ENCODE measurements around the gene SYNJ2. TPM values are rescaled to one million over a fixed set of nuclear protein-coding genes. Genes with fewer than 3 reads are reported as not detected.
"Not testable (repeated sequence)": the region's sequence is repeated elsewhere in the genome, so short reads cannot be mapped to it uniquely, and the experiment has no call there.

Gene SYNJ2, protein sequence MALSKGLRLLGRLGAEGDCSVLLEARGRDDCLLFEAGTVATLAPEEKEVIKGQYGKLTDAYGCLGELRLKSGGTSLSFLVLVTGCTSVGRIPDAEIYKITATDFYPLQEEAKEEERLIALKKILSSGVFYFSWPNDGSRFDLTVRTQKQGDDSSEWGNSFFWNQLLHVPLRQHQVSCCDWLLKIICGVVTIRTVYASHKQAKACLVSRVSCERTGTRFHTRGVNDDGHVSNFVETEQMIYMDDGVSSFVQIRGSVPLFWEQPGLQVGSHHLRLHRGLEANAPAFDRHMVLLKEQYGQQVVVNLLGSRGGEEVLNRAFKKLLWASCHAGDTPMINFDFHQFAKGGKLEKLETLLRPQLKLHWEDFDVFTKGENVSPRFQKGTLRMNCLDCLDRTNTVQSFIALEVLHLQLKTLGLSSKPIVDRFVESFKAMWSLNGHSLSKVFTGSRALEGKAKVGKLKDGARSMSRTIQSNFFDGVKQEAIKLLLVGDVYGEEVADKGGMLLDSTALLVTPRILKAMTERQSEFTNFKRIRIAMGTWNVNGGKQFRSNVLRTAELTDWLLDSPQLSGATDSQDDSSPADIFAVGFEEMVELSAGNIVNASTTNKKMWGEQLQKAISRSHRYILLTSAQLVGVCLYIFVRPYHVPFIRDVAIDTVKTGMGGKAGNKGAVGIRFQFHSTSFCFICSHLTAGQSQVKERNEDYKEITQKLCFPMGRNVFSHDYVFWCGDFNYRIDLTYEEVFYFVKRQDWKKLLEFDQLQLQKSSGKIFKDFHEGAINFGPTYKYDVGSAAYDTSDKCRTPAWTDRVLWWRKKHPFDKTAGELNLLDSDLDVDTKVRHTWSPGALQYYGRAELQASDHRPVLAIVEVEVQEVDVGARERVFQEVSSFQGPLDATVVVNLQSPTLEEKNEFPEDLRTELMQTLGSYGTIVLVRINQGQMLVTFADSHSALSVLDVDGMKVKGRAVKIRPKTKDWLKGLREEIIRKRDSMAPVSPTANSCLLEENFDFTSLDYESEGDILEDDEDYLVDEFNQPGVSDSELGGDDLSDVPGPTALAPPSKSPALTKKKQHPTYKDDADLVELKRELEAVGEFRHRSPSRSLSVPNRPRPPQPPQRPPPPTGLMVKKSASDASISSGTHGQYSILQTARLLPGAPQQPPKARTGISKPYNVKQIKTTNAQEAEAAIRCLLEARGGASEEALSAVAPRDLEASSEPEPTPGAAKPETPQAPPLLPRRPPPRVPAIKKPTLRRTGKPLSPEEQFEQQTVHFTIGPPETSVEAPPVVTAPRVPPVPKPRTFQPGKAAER (N-terminal part only)
- total RNA-seq, result 10 to 100 TPM; 42.4 to 42.7 TPM

DNA sequence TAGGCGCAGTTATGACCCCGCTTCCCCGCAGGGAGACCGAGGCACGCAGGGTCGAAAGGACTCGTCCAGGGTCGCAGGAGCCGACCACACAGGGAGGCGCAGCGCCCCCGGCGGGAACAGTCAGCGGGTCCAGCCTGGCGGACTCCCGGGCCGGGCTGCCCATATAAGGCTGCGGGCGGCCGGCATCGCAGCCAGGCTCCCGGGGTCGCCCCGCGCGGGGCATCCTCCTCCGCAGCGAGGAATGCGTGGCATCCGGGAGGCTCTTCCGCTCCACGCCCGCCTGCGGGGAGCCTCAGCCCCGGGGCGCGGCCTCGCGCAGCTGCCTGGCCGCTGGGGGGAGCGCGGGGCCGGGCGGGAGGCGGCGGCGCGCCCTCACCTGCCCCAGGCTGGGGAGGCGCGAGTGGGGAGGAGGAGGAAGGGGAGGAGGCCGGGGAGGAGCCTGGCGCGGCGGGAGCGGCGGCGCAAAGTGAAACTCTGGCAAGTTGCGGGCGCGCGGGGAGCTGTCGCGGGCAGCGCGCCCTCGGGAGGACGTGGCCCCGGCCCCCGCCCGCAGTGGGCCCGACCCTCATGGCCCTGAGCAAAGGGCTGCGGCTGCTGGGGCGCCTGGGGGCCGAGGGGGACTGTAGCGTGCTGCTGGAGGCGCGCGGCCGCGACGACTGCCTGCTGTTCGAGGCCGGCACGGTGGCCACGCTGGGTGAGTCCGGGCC, at the start of gene SYNJ2:
Gene SYNJ2 (plus strand): TSS at position 469 of the 707 bp plus-strand sequence. CDS start 99 bp downstream, at position 568.
- peaks cover 34% of the 10 kb centered on the region for H3K4me1 Mint-ChIP-seq (ENCODE audit: low read depth)
- no peaks in the 10 kb centered on the region for H3K9me3 Mint-ChIP-seq
- peak within 1 kb of the TSS; percentile 88 for H3K4me3 Mint-ChIP-seq
- H3K27ac Mint-ChIP-seq, result peak within 1 kb of the TSS; percentile 83
- peaks cover 3% of the 10 kb centered on the region for H3K36me3 Mint-ChIP-seq (ENCODE audit: low read depth)
- DNase-seq, result peak; percentile 88
- H3K27me3 Mint-ChIP-seq (ENCODE audit: low read depth), result no peaks in the 10 kb centered on the region
- CTCF ChIA-PET, result interaction anchor here (0.7 to 5.8 kb wide), 5 partner anchors 19 to 225 kb away, joined by 3 to 39 read pairs (median 4); no protein-coding TSS in a partner anchor
- intact Hi-C loops (cut with micrococcal nuclease), result loop anchor here (1.0 to 5.0 kb wide), 10 partner anchors 19 to 837 kb away; partner anchors contain the start of genes GTF2H5 and SERAC1

DNA sequence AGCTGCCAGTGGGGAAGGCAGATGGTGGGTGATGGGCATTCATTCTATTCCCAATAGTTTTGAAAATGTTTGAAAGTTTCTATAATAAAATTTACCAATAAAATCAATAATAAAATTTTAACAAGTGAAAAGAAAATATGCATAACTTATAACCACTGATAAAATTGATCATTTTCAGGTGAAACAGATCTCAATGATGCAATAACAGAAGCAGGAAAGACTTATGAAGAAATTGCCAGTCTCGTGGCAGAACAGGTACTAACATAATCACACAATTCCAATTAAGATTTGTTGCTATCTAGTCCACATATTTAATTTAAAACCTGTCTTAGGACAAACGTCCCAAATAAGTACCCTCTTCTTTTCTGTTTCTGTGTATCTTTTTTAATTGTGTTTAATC, 45.9 kb upstream of the SYNJ2 start:
- intact Hi-C loops (cut with micrococcal nuclease), result no loop called here
- H3K27ac Mint-ChIP-seq, result no peak overlapping the region
- no peaks in the 10 kb centered on the region for H3K9me3 Mint-ChIP-seq
- H3K4me3 Mint-ChIP-seq, result no peak overlapping the region
- CTCF ChIA-PET, result no interaction called here
- no peak for DNase-seq
- H3K36me3 Mint-ChIP-seq (ENCODE audit: low read depth), result peaks cover 32% of the 10 kb centered on the region
- H3K27me3 Mint-ChIP-seq (ENCODE audit: low read depth), result no peaks in the 10 kb centered on the region
- peaks cover 14% of the 10 kb centered on the region for H3K4me1 Mint-ChIP-seq (ENCODE audit: low read depth)

DNA sequence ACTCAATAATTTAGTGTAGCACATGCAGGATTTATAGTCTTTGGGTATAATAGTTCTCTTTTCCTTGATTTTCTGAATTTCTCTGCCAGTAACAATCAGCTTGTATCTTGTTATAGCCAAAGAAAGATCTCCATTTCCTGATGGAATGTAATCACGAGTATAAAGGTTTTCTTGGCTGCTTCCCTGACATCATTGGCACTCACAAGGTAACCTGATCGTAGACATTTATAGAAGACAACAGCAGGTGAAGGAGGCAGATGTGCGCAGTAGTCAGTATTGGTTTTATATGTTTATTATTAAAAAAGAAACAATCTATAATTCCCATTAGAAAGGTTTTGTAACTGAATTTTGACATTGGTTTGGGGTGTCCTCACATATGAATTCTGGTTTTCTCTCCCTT, 44.3 kb upstream of the SYNJ2 start:
- H3K9me3 Mint-ChIP-seq, result no peaks in the 10 kb centered on the region
- intact Hi-C loops (cut with micrococcal nuclease), result no loop called here
- no peaks in the 10 kb centered on the region for H3K27me3 Mint-ChIP-seq (ENCODE audit: low read depth)
- CTCF ChIA-PET, result interaction anchor here (0.7 to 1.2 kb wide), 3 partner anchors 10 to 135 kb away, joined by 3 to 5 read pairs (median 3); no protein-coding TSS in a partner anchor
- H3K4me1 Mint-ChIP-seq (ENCODE audit: low read depth), result peaks cover 14% of the 10 kb centered on the region
- no peak for DNase-seq
- no peak overlapping the region for H3K27ac Mint-ChIP-seq
- no peak overlapping the region for H3K4me3 Mint-ChIP-seq
- H3K36me3 Mint-ChIP-seq (ENCODE audit: low read depth), result peaks cover 45% of the 10 kb centered on the region

DNA sequence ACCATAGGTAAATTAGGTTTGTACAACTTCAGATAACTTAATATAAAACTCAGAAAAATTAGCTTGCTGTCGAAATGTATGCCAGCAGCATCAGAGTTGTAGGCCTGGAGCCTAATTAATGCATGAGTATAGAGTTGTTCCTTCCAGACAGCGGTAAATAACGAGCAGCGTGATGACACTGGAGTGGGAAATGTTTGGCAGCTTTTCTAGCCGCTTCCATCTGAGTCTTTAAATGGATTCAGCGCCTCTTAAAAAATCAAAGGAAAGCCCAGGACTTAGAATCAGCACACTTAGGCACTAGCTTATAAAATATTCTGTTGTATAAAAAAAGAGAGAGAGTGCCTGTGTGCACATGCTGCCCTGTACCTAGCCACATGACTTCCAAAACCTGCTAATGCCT, 43.7 kb upstream of the SYNJ2 start:
- H3K9me3 Mint-ChIP-seq, result no peaks in the 10 kb centered on the region
- peaks cover 48% of the 10 kb centered on the region for H3K36me3 Mint-ChIP-seq (ENCODE audit: low read depth)
- no peak for DNase-seq
- no peak overlapping the region for H3K4me3 Mint-ChIP-seq
- H3K4me1 Mint-ChIP-seq (ENCODE audit: low read depth), result peaks cover 14% of the 10 kb centered on the region
- intact Hi-C loops (cut with micrococcal nuclease), result no loop called here
- no peaks in the 10 kb centered on the region for H3K27me3 Mint-ChIP-seq (ENCODE audit: low read depth)
- H3K27ac Mint-ChIP-seq, result peak overlapping the region; percentile 24
- CTCF ChIA-PET, result interaction anchor here (0.7 kb wide), 1 partner anchor 135 kb away, joined by 3 read pairs; no protein-coding TSS in a partner anchor

DNA sequence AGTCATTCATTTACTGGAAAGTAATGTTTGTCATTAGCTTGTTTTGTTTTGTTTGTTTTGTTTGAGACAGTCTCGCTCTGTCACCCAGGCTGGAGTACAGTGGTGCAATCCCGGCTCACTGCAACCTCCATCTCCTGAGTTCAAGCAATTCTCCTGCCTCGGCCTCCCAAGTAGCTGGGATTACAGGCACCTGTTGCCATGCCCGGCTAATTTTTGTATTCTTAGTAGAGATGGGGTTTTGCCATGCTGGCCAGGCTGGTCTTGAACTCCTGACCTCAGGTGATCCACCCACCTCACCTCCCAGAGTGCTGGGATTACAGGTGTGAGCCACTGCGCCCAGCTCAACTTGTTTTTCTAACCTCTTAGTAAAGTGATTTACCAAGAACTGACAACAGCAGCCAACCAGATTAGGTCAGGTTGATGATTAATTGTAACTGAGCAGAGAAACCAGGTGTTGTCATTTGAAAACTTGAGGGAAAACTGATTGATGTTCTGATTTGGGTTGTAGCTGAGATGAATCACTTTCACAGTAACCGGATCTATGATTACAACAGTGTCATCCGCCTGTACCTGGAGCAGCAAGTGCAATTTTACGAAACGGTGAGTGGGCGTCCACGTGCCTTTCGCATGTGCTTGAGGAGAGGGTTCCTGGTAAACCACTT, 41.2 kb upstream of the SYNJ2 start:
- H3K27ac Mint-ChIP-seq, result peak overlapping the region; percentile 68
- H3K36me3 Mint-ChIP-seq (ENCODE audit: low read depth), result peaks cover 59% of the 10 kb centered on the region
- not testable (repeated sequence) for H3K4me3 Mint-ChIP-seq; H3K9me3 Mint-ChIP-seq; H3K27me3 Mint-ChIP-seq (ENCODE audit: low read depth)
- DNase-seq, result peak; percentile 82
- CTCF ChIA-PET, result interaction anchor here (0.6 to 2.6 kb wide), 3 partner anchors 86 to 266 kb away, joined by 3 to 9 read pairs (median 3); no protein-coding TSS in a partner anchor
- intact Hi-C loops (cut with micrococcal nuclease), result loop anchor here (1.0 to 2.0 kb wide), 4 partner anchors 23 to 176 kb away; no protein-coding TSS in a partner anchor
- peaks cover 25% of the 10 kb centered on the region for H3K4me1 Mint-ChIP-seq (ENCODE audit: low read depth)

DNA sequence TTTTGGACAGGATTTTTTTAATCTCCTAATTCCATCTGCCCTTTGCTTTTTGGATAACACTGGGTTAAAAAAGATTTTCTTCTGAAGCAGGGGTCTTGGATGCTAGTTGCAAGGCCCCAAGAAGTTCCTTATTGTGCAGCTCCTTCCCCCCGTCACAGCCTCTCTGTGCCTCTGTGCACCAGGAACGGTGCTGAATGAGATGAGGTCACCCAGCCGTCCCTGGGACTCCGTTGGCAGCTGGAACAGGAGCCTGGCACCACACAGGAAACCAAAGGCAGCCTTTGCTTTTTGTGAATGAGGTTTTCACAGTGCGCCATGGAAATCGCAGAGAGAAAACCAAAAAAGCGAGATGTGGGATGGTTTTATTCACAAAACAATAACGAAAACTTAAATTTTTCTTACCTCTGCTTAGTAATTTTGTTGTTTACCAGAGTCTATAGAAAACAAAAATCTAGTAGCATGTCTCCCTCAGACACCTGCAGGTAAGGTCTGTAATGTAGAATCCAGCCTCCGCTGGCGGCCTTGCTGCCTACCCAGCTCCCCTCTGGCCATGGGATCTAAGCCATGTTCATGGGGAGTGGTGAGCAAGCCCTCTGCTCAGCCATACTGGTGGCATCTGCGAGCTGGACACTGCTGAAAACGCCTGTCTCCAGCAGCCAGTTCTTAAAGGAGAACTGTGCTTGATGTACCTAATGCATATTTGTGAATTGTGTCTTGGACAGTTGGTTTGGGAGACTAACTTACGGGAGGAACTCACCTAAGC, 40.4 kb upstream of the SYNJ2 start:
- intact Hi-C loops (cut with micrococcal nuclease), result loop anchor here (2.0 kb wide), 1 partner anchor 48 kb away; no protein-coding TSS in a partner anchor
- H3K4me1 Mint-ChIP-seq (ENCODE audit: low read depth), result peaks cover 33% of the 10 kb centered on the region
- no peaks in the 10 kb centered on the region for H3K27me3 Mint-ChIP-seq (ENCODE audit: low read depth)
- H3K4me3 Mint-ChIP-seq, result no peak overlapping the region
- no peaks in the 10 kb centered on the region for H3K9me3 Mint-ChIP-seq
- H3K27ac Mint-ChIP-seq, result peak overlapping the region; percentile 68
- peaks cover 64% of the 10 kb centered on the region for H3K36me3 Mint-ChIP-seq (ENCODE audit: low read depth)
- CTCF ChIA-PET, result interaction anchor here (0.8 to 2.6 kb wide), 2 partner anchors 85 to 130 kb away, joined by 3 to 9 read pairs; no protein-coding TSS in a partner anchor
- no peak for DNase-seq

DNA sequence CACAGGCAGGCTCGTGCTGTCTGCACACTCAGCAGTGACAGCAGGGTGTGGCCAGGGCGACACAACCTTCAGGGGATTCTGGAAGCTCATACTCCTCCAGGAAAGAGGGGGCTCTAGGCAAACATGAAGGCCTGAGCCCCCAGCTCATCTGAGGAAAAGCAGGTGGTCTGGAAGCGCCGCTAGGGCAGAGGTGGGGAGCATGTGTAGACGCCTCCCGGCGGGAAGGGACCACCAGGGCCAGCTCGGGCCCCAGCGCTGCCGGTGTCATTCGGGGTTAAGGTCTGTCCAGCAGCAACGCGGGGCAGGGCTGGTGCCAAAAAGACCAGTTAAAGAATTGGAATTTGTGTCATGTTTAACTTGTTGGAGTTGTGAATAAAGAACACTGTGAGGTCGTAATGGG, 39.3 kb upstream of the SYNJ2 start:
- CTCF ChIA-PET, result no interaction called here
- Mint-ChIP-seq H3K9me3 (no peaks in the 10 kb centered on the region), H3K27me3 (ENCODE audit: low read depth) (no peaks in the 10 kb centered on the region), H3K27ac (peak overlapping the region; percentile 3), H3K36me3 (ENCODE audit: low read depth) (peaks cover 61% of the 10 kb centered on the region), H3K4me3 (no peak overlapping the region), H3K4me1 (ENCODE audit: low read depth) (peaks cover 44% of the 10 kb centered on the region)
- intact Hi-C loops (cut with micrococcal nuclease), result no loop called here
- no peak for DNase-seq

DNA sequence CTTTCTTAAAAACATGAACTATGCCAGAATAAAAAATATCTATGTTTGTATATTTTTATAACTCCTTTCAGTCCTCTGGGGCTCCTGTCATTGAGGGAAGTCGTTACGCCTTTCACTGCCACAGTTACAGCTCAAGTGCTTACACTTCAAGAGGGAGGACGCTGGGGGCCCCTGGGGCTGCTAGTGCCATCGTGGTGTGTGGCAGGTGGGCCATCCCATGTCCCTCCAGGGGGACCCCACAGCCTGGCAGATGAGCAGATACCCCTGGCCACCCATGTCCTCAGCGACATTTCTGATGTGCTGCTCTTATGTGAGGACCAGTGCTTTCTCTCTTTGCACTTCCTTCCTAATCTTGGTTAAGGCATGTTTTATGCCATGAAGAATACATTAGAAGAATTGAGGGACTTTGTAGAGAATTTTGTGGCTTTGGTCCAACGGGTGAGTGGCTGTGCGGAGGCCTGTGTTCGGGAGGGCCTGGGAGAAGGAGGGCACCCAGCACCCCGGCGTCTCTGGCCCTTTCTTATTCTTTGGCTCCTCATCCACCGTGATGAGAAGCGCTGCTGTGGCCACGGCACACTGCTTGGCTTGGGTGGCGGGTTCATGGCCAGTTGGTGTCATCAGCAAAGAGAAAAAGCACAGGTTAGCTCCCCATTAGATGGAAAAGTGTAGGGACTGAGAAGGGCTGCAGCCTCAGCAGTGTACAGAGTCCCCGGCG, 38.3 kb upstream of the SYNJ2 start:
- intact Hi-C loops (cut with micrococcal nuclease), result no loop called here
- CTCF ChIA-PET, result no interaction called here

DNA sequence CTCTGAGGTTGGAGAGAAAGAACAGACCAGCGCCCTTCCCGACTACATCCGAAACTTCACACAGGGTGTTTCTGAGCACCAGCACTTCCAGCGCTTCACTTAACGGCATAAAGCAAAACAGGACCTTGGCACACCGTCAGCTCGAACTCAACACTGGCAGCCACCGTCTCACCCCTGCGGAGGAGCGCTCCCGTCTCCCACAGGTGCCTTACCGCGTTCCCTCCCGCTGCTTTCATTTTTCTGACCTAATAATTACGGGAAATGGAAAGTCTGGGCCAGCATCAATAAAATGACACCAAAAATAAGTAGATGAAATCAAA, 37.7 kb upstream of the SYNJ2 start:
- H3K4me1 Mint-ChIP-seq (ENCODE audit: low read depth), result peaks cover 44% of the 10 kb centered on the region
- intact Hi-C loops (cut with micrococcal nuclease), result no loop called here
- no peak overlapping the region for H3K4me3 Mint-ChIP-seq
- no peaks in the 10 kb centered on the region for H3K27me3 Mint-ChIP-seq (ENCODE audit: low read depth)
- CTCF ChIA-PET, result no interaction called here
- DNase-seq, result no peak
- no peak overlapping the region for H3K27ac Mint-ChIP-seq
- peaks cover 2% of the 10 kb centered on the region for H3K9me3 Mint-ChIP-seq
- H3K36me3 Mint-ChIP-seq (ENCODE audit: low read depth), result peaks cover 57% of the 10 kb centered on the region

More for the DNA sequence above, 38.3 kb upstream of the SYNJ2 start:
- Mint-ChIP-seq H3K36me3 (ENCODE audit: low read depth) (peaks cover 61% of the 10 kb centered on the region), H3K4me3 (no peak overlapping the region), H3K27ac (no peak overlapping the region), H3K4me1 (ENCODE audit: low read depth) (peaks cover 44% of the 10 kb centered on the region), H3K27me3 (ENCODE audit: low read depth) (no peaks in the 10 kb centered on the region), H3K9me3 (no peaks in the 10 kb centered on the region)
- DNase-seq, result no peak

Data from activated naive CD4-positive, alpha-beta T cell treated with anti-CD3 and anti-CD28 coated beads for 36 hours (primary cell).